Lung (tissue), 12 donors: Measurements from ENCODE around the gene GAMT. TPM values are rescaled to one million over a fixed set of nuclear protein-coding genes. Genes with fewer than 3 reads are reported as not detected.

Source experiments
- ATAC-seq: fragments of 200-7000 bp; cut with Tn5 transposase; one replicate; pipeline ENCODE4 v1.9.1; 2020; ENCODE audit warnings: moderate number of reproducible peaks; ENCODE audit not compliant: insufficient read depth, low FRiP score
- DNase-seq, 3 donors: peaks; one replicate each; pipeline ENCODE4 v3.0.0-alpha.2; 2013 to 2017
- H3K27ac ChIP-seq, 2 donors: one replicate each; pipeline ENCODE4 v1.5.1; 2013; ENCODE audit warnings: mild to moderate bottlenecking in 2 of 2, moderate library complexity in 2 of 2, control low read depth in 1 of 2, inconsistent platforms in 1 of 2, low read depth in 1 of 2, low read length in 1 of 2
- H3K27me3 ChIP-seq, 3 donors: one replicate each; pipeline ENCODE4 v1.5.1; 2013; ENCODE audit warnings: low read length in 2 of 3; ENCODE audit not compliant: control insufficient read depth in 3 of 3, insufficient read depth in 3 of 3
- H3K36me3 ChIP-seq, 4 donors: one replicate each; pipeline ENCODE4 v1.5.1; 2013; ENCODE audit warnings: low read length in 4 of 4, mild to moderate bottlenecking in 1 of 4, moderate library complexity in 1 of 4; ENCODE audit not compliant: control insufficient read depth in 4 of 4, insufficient read depth in 4 of 4
- H3K4me1 ChIP-seq, 5 donors: one replicate each; pipeline ENCODE4 v1.5.1; 2013; ENCODE audit warnings: low read length in 5 of 5, mild to moderate bottlenecking in 2 of 5, moderate library complexity in 1 of 5; ENCODE audit not compliant: control insufficient read depth in 5 of 5, insufficient read depth in 5 of 5
- H3K4me3 ChIP-seq: one replicate; pipeline ENCODE4 v1.5.1; 2013; ENCODE audit warnings: mild to moderate bottlenecking, control low read depth, moderate library complexity
- H3K9ac ChIP-seq, 2 donors: one replicate each; pipeline ENCODE4 v1.5.1; 2013; ENCODE audit warnings: low read length in 2 of 2, control low read depth in 1 of 2; ENCODE audit not compliant: insufficient read depth in 1 of 2
- H3K9me3 ChIP-seq, 4 donors: one replicate each; pipeline ENCODE4 v1.5.1; 2013; ENCODE audit warnings: low read length in 3 of 4, mild to moderate bottlenecking in 1 of 4, moderate library complexity in 1 of 4; ENCODE audit not compliant: control insufficient read depth in 4 of 4, insufficient read depth in 3 of 4
- WGBS, 2 donors: extraction: QIAGEN DNeasy Blood & Tissue Kit; methylation state at CpG; one replicate each; pipeline ENCODE4 v1.1.7; 2013; 5-methylcytosine and 5-hydroxymethylcytosine counted together
- polyA plus RNA-seq, 2 donors: library from polyadenylated mRNA; stranded (reverse); fragments of 200-250 nt; gene quantifications; one replicate each; pipeline ENCODE4 v1.2.1, GENCODE V29; 2013
- total RNA-seq, 2 donors: library from RNA; depleted of rRNA in 1 of 2; stranded (reverse); fragments of >200 nt in 1 of 2; gene quantifications; one replicate each; pipeline ENCODE4 v1.2.1, GENCODE V29; 2014 to 2021
- TF ChIP-seq, protein P1 (sequence below): IDR thresholded peaks from 2 replicates; pipeline ENCODE4 v1.5.1; 2012; ENCODE audit warnings: mild to moderate bottlenecking; ENCODE audit errors: control extremely low read depth, extremely low read depth
- donor health status: control.
- donor health status: control.
- donor health status: Bipolar disorder and iron deficiency.
- donor health status: healthy.
- donor health status: DM: yes; HTN: yes; CAD: no.

The GAMT gene
- total and polyA plus RNA-seq, 4 donors: 2.9 to 8.6 (median 7.3) TPM

DNA sequence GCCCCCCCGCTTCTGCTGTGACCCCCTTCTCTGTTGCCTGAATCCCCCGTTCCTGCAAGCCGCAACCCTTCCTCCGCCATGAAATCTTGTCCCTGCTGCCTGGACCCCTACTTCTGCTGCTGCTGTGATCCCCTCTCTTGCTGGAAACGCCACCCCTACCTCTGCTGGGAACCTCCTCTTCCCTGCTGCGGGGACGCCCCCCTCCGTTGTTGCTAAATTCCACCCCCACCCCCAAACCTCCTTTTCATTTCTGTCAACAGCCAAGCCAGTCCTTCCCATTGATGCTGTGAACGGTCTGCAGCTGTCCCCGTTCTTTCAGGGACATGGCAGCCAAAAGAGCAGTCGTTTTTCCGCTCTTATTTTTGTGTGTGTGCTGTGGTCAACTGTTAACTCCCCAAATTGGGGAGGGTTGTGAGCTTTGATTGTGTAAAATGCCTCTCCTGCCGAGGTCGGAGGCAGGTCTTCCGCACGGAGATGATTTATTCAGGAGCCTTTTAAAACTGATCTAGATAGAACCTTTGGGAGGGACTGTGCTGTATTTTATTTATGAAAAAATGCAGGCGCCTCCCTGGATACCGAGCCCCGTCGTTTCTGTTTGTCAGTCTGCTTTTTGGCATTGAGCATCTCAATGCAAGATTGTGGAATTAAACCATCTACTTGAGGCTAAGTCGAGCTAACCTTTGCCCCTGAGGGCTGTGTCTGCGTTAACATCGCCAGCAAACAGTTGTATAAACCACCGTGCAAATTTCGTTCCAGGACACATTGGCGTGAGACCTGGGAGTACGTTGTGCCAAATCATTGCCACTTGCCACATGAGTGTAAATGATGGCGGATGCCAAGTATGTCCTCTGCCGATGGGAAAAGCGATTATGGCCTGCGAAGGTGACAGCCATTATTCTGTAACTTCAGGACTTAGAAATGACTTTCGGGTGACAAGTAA is 45.5 kb downstream of the GAMT start:
- Histone ChIP-seq H3K36me3 (peaks cover 0 to 27% (median 24%) of the 10 kb centered on the region in 4 donors), H3K9me3 (no peaks in the 10 kb centered on the region), H3K4me1 (peaks cover 0 to 31% (median 10%) of the 10 kb centered on the region in 5 donors), H3K27ac (peak overlapping the region in 1 of 2 donors; percentile 21), H3K27me3 (no peaks in the 10 kb centered on the region), H3K4me3 (peak overlapping the region; percentile 72), H3K9ac (peak overlapping the region in 1 of 2 donors; percentile 52)
- 25 to 37% methylated on average over 31 to 32 of the region's 32 CpGs for WGBS, 2 donors
- TF ChIP-seq, protein P1, sequence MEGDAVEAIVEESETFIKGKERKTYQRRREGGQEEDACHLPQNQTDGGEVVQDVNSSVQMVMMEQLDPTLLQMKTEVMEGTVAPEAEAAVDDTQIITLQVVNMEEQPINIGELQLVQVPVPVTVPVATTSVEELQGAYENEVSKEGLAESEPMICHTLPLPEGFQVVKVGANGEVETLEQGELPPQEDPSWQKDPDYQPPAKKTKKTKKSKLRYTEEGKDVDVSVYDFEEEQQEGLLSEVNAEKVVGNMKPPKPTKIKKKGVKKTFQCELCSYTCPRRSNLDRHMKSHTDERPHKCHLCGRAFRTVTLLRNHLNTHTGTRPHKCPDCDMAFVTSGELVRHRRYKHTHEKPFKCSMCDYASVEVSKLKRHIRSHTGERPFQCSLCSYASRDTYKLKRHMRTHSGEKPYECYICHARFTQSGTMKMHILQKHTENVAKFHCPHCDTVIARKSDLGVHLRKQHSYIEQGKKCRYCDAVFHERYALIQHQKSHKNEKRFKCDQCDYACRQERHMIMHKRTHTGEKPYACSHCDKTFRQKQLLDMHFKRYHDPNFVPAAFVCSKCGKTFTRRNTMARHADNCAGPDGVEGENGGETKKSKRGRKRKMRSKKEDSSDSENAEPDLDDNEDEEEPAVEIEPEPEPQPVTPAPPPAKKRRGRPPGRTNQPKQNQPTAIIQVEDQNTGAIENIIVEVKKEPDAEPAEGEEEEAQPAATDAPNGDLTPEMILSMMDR: no peak
- DNase-seq (peak; percentile 77 to 88 (median 84)), ATAC-seq (no peak)

DNA sequence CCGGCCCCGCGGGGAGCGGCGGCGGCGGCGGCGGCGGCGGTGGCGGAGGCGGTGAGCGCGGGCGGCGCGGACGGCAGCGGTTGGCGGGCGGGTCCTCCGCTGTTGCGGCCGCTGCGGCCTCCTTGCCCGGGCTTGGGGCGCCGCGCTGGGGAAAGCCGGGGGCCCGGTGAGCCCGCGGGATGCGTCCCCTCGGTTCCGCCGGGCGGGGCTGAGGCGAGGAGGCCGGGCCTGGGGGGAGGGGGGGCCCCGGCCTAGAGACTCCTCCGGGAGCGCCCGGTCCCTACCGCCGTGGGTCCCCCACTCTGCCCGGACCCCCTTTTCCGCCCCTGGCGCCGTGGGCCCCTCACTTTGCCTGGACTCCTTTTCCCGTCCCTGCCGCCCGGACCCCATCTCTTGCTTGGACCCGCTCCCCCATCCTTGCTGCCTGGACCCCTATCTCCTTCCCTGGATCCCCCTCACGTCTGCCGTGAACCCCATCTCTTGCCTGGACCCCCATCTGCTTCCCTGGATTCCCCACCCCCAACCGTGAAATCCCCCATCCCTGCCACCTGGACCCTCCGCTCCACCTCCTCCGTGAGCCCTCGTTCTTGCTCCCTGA is 46.3 kb downstream of the GAMT start:
- no peaks in the 10 kb centered on the region for H3K9me3 ChIP-seq
- peak overlapping the region; percentile 21 to 63 for H3K27ac ChIP-seq
- H3K4me1 ChIP-seq: peaks cover 0 to 24% (median 5%) of the 10 kb centered on the region in 5 donors
- ATAC-seq (no peak), DNase-seq (no peak)
- TF ChIP-seq, protein P1: no peak
- H3K9ac ChIP-seq: peak overlapping the region in 1 of 2 donors; percentile 49
- peaks cover 0 to 24% (median 17%) of the 10 kb centered on the region in 4 donors for H3K36me3 ChIP-seq
- no peaks in the 10 kb centered on the region for H3K27me3 ChIP-seq
- WGBS, 2 donors: 0 to 1% methylated on average over 17 to 60 of the region's 61 CpGs
- H3K4me3 ChIP-seq: peak overlapping the region; percentile 72

DNA sequence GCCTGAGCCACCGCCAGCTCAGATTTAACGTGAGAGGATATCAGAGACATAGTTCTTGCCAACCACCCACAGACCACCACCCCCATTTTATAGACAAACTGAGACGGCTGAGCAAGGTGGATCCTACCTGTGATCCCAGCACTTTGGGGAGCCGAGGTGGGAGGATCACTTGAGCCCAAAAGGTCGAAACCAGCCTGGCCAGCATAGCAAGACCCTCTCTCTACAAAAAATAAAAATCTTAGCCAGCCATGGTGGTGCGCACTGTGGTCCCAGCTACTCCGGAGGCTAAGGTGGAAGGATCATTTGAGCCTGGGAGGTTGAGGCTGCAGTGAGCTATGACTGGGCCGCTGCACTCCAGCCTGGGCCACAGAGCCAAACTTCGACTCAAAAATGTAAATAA is 48.2 kb downstream of the GAMT start:
- no peak overlapping the region for H3K27ac ChIP-seq
- peaks cover 0 to 15% (median 7%) of the 10 kb centered on the region in 4 donors for H3K36me3 ChIP-seq
- no peak for DNase-seq
- ATAC-seq: no peak
- WGBS, 2 donors: 95 to 96% methylated on average over 9 of the region's 9 CpGs
- H3K9me3 ChIP-seq: no peaks in the 10 kb centered on the region
- H3K9ac ChIP-seq: no peak overlapping the region
- H3K4me3 ChIP-seq: no peak overlapping the region
- TF ChIP-seq, protein P1: no peak
- H3K4me1 ChIP-seq: peaks cover 0 to 21% (median 4%) of the 10 kb centered on the region in 5 donors
- no peaks in the 10 kb centered on the region for H3K27me3 ChIP-seq
